CD14-positive monocyte (primary cell): ENCODE data around the gene GRIN2C. TPM values are rescaled to one million over a fixed set of nuclear protein-coding genes. Genes with fewer than 3 reads are reported as not detected.

Experiments
- DNase-seq, 3 donors: peaks; one replicate each; pipeline ENCODE4 v3.0.0-alpha.2; 2011 to 2022
- H2AFZ ChIP-seq: 2 replicates; pipeline ENCODE4 v1.6.0; 2012; ENCODE audit warnings: mild to moderate bottlenecking, low read depth, low read length, inconsistent platforms; ENCODE audit not compliant: insufficient read depth, poor library complexity, severe bottlenecking
- H3K27ac ChIP-seq, 2 donors: 1 replicate in 1 of 2; 2 replicates in 1 of 2; pipeline ENCODE4 v1.5.1; 2012 to 2013; ENCODE audit warnings: low read length in 2 of 2, control low read depth in 1 of 2, inconsistent platforms in 1 of 2, low read depth in 1 of 2, mild to moderate bottlenecking in 1 of 2
- H3K27me3 ChIP-seq, 2 donors: one replicate each; pipeline versions ENCODE4 v1.6.0 to v1.6.1; 2011 to 2013; ENCODE audit warnings: low read length in 2 of 2; ENCODE audit not compliant: control insufficient read depth in 2 of 2, insufficient read depth in 2 of 2
- H3K36me3 ChIP-seq, 2 donors: replicated peaks in 1 of 2; 1 replicate in 1 of 2; 2 replicates in 1 of 2; pipeline versions ENCODE4 v1.5.1 to v1.6.1; 2012 to 2013; ENCODE audit warnings: low read length in 2 of 2, control low read depth in 1 of 2, inconsistent platforms in 1 of 2, mild to moderate bottlenecking in 1 of 2; ENCODE audit not compliant: insufficient read depth in 2 of 2, control insufficient read depth in 1 of 2
- H3K4me1 ChIP-seq, 2 donors: 1 replicate in 1 of 2; 2 replicates in 1 of 2; pipeline versions ENCODE4 v1.5.1 to v1.6.1; 2012 to 2013; ENCODE audit warnings: low read length in 2 of 2, control low read depth in 1 of 2, inconsistent platforms in 1 of 2, mild to moderate bottlenecking in 1 of 2, moderate library complexity in 1 of 2; ENCODE audit not compliant: insufficient read depth in 2 of 2, control insufficient read depth in 1 of 2
- H3K4me2 ChIP-seq: replicated peaks from 2 replicates; pipeline ENCODE3; 2012; ENCODE audit warnings: low read length, moderate library complexity, mild to moderate bottlenecking; ENCODE audit not compliant: poor library complexity, severe bottlenecking; ENCODE audit errors: extremely low read depth
- H3K4me3 ChIP-seq, 3 experiments: fragments of 200-600 bp in 1 of 3; sonication (generic) in 1 of 3; replicated peaks in 1 of 3; 1 replicate in 2 of 3; 2 replicates in 1 of 3; pipeline ENCODE4 v1.5.1; 2011 to 2013; ENCODE audit warnings: low read length in 3 of 3, mild to moderate bottlenecking in 3 of 3, control low read depth in 2 of 3, low read depth in 2 of 3, inconsistent platforms in 1 of 3, moderate library complexity in 1 of 3
- H3K79me2 ChIP-seq: 2 replicates; pipeline ENCODE4 v1.6.0; 2012; ENCODE audit warnings: mild to moderate bottlenecking, control low read depth, inconsistent platforms, low read length, moderate library complexity; ENCODE audit not compliant: insufficient read depth
- H3K9ac ChIP-seq: 2 replicates; pipeline ENCODE4 v1.6.0; 2017; ENCODE audit warnings: low read length, mild to moderate bottlenecking; ENCODE audit not compliant: insufficient read depth, poor library complexity, severe bottlenecking
- H3K9me3 ChIP-seq, 2 donors: replicated peaks in 1 of 2; 1 replicate in 1 of 2; 2 replicates in 1 of 2; pipeline versions ENCODE4 v1.5.1 to v1.6.1; 2012 to 2013; ENCODE audit warnings: low read length in 2 of 2, control low read depth in 1 of 2; ENCODE audit not compliant: control insufficient read depth in 1 of 2, insufficient read depth in 1 of 2
- H4K20me1 ChIP-seq: 2 replicates; pipeline ENCODE4 v1.6.0; 2012; ENCODE audit warnings: mild to moderate bottlenecking, low read length, control low read depth, moderate library complexity; ENCODE audit not compliant: insufficient read depth
- H3K27ac Mint-ChIP-seq, 7 donors: one replicate each; pipeline ENCODE4 v1.8.0; 2020; ENCODE audit warnings: mild to moderate bottlenecking in 7 of 7, mixed read lengths in 7 of 7, moderate library complexity in 6 of 7, inconsistent platforms in 2 of 7
- H3K27me3 Mint-ChIP-seq, 3 donors: one replicate each; pipeline ENCODE4 v1.8.0; 2021 to 2022; ENCODE audit warnings: low read depth in 3 of 3, mild to moderate bottlenecking in 3 of 3, mixed read lengths in 3 of 3, moderate library complexity in 3 of 3, inconsistent platforms in 1 of 3
- H3K36me3 Mint-ChIP-seq, 2 donors: one replicate each; pipeline ENCODE4 v1.8.0; 2020; ENCODE audit warnings: mixed read lengths in 2 of 2, inconsistent platforms in 1 of 2, mild to moderate bottlenecking in 1 of 2
- H3K4me1 Mint-ChIP-seq: one replicate; pipeline ENCODE4 v1.8.0; 2020; ENCODE audit warnings: mild to moderate bottlenecking, mixed read lengths
- H3K4me3 Mint-ChIP-seq, 2 donors: one replicate each; pipeline ENCODE4 v1.8.0; 2020; ENCODE audit warnings: mild to moderate bottlenecking in 2 of 2, mixed read lengths in 2 of 2, moderate library complexity in 1 of 2
- H3K9me3 Mint-ChIP-seq, 7 donors: one replicate each; pipeline ENCODE4 v1.8.0; 2020 to 2022; ENCODE audit warnings: mixed read lengths in 7 of 7, mild to moderate bottlenecking in 6 of 7, moderate library complexity in 6 of 7, inconsistent platforms in 2 of 7
- CTCF ChIP-seq: fragments of 200-600 bp; IDR thresholded peaks from one replicate; pipeline ENCODE4 v1.8.0; 2022; ENCODE audit warnings: antibody characterized with exemption, mild to moderate bottlenecking
- WGBS: methylation state at CpG from one replicate; pipeline ENCODE4 v1.1.5; 2013; ENCODE audit warnings: missing lambda C conversion rate; ENCODE audit not compliant: insufficient coverage; 5-methylcytosine and 5-hydroxymethylcytosine counted together
- intact Hi-C, 2 donors: fragments of 100-400 bp; cut with micrococcal nuclease; formaldehyde crosslinking; loops; one replicate each; pipeline versions ENCODE4 v1.15.0 to v1.15.1; 2023
- polyA plus RNA-seq, 3 donors: library from polyadenylated mRNA; depleted of rRNA in 1 of 3; unstranded in 2 of 3; stranded (reverse) in 1 of 3; fragments of 300-500 nt in 2 of 3; fragments of >200 nt in 1 of 3; fragmentation: Illumina TruSeq in 2 of 3; gene quantifications; 1 replicate in 2 of 3; 2 replicates in 1 of 3; pipeline ENCODE4 v1.2.3, GENCODE V29; 2012 to 2021

GRIN2C gene
- polyA plus RNA-seq, 3 donors: 0.04 TPM; not detected in 2

GRCh38 chr17:74855323-74855722 is 4.4 kb downstream of the GRIN2C start:
- Histone ChIP-seq H3K36me3 (no peaks in the 10 kb centered on the region), H3K27me3 (peaks cover 46 to 95% of the 10 kb centered on the region in 2 donors), H3K4me1 (peaks cover 10 to 19% of the 10 kb centered on the region in 2 donors), H3K9ac (no peak overlapping the region), H3K4me2 (no peak overlapping the region), H3K4me3 (no peak overlapping the region), H4K20me1 (no peaks in the 10 kb centered on the region), H3K27ac (no peak overlapping the region), H2AFZ (no peak overlapping the region), H3K79me2 (no peaks in the 10 kb centered on the region), H3K9me3 (peaks cover 4 to 10% of the 10 kb centered on the region in 2 donors)
- no peak overlapping the region for H3K27ac Mint-ChIP-seq
- whole genome bisulfite sequencing: 86% methylated on average over 3 of the region's 4 CpGs
- no peak overlapping the region for H3K4me3 Mint-ChIP-seq
- peaks cover 87 to 98% (median 91%) of the 10 kb centered on the region in 3 donors for H3K27me3 Mint-ChIP-seq
- H3K36me3 Mint-ChIP-seq: peaks cover 3 to 10% of the 10 kb centered on the region in 2 donors
- H3K4me1 Mint-ChIP-seq: peaks cover 11% of the 10 kb centered on the region
- no peak for DNase-seq
- no peak for TF ChIP-seq CTCF
- intact Hi-C loops: no loop called here
- H3K9me3 Mint-ChIP-seq: peaks cover 0 to 18% (median 10%) of the 10 kb centered on the region in 7 donors

GRCh38 chr17:74854792-74855191 is 4.9 kb downstream of the GRIN2C start:
- H3K4me1 ChIP-seq: peaks cover 6 to 14% of the 10 kb centered on the region in 2 donors
- intact Hi-C loops: loop anchor here in 1 of 2 donors (5.0 kb wide), 1 partner anchor 47 kb away; no protein-coding TSS in a partner anchor
- no peak overlapping the region for H3K4me3 ChIP-seq
- Mint-ChIP-seq H3K27ac (no peak overlapping the region), H3K4me3 (peak overlapping the region in 1 of 2 donors; percentile 81), H3K36me3 (peaks cover 3 to 10% of the 10 kb centered on the region in 2 donors), H3K27me3 (peaks cover 85 to 98% (median 90%) of the 10 kb centered on the region in 3 donors), H3K9me3 (peaks cover 0 to 17% (median 9%) of the 10 kb centered on the region in 7 donors), H3K4me1 (peaks cover 8% of the 10 kb centered on the region)
- peaks cover 41 to 93% of the 10 kb centered on the region in 2 donors for H3K27me3 ChIP-seq
- no peak overlapping the region for H2AFZ ChIP-seq
- H3K9me3 ChIP-seq: peaks cover 4 to 6% of the 10 kb centered on the region in 2 donors
- H3K27ac ChIP-seq: no peak overlapping the region
- WGBS: 89% methylated on average over 16 of the region's 17 CpGs
- no peak for DNase-seq
- H3K9ac ChIP-seq: no peak overlapping the region
- no peaks in the 10 kb centered on the region for H3K36me3 ChIP-seq
- H3K4me2 ChIP-seq: no peak overlapping the region
- no peaks in the 10 kb centered on the region for H4K20me1 ChIP-seq
- no peak for TF ChIP-seq CTCF
- no peaks in the 10 kb centered on the region for H3K79me2 ChIP-seq
